CMK (cell line): ENCODE data around the gene SEPHS2.
"Not testable (repeated sequence)": the region's sequence is repeated elsewhere in the genome, so short reads cannot be mapped to it uniquely, and the experiment has no call there.

Experiments
- DNase-seq: peaks from one replicate; pipeline ENCODE4 v3.0.0-alpha.2; 2010; ENCODE audit warnings: low read depth

SEPHS2 gene

GRCh38 chr16:30445408-30446202 lies at the start of gene SEPHS2:
SEPHS2 (minus strand) TSS chr16:30445874; CDS start chr16:30445727, 147 bp downstream.
- DNase-seq = peak; percentile 91

GRCh38 chr16:30494709-30495108 lies 49.0 kb upstream of the SEPHS2 start:
- no peak for DNase-seq

- no peak for DNase-seq
Measured at GRCh38 chr16:30493941-30494488, 48.3 kb upstream of the SEPHS2 start.

GRCh38 chr16:30491744-30492308 lies 46.2 kb upstream of the SEPHS2 start:
- DNase-seq = peak; percentile 44

GRCh38 chr16:30491229-30491628 lies 45.6 kb upstream of the SEPHS2 start:
- no peak for DNase-seq

- DNase-seq = no peak
Measured at GRCh38 chr16:30490210-30490609, 44.5 kb upstream of the SEPHS2 start.

GRCh38 chr16:30488764-30489605 lies 43.3 kb upstream of the SEPHS2 start:
- no peak for DNase-seq

- no peak for DNase-seq
Measured at GRCh38 chr16:30485818-30486436, 40.3 kb upstream of the SEPHS2 start.

GRCh38 chr16:30484887-30485286 lies 39.2 kb upstream of the SEPHS2 start:
- no peak for DNase-seq

GRCh38 chr16:30482366-30482765 lies 36.7 kb upstream of the SEPHS2 start:
- no peak for DNase-seq

GRCh38 chr16:30481381-30481780 lies 35.7 kb upstream of the SEPHS2 start:
- DNase-seq = no peak

- DNase-seq = no peak
Measured at GRCh38 chr16:30478766-30479478, 33.2 kb upstream of the SEPHS2 start.

- not testable (repeated sequence) for DNase-seq
Measured at GRCh38 chr16:30477773-30478172, 32.1 kb upstream of the SEPHS2 start.

GRCh38 chr16:30476991-30477390 lies 31.3 kb upstream of the SEPHS2 start:
- DNase-seq = no peak

GRCh38 chr16:30474684-30475083 lies 29.0 kb upstream of the SEPHS2 start:
- no peak for DNase-seq

GRCh38 chr16:30474074-30474452 lies 28.4 kb upstream of the SEPHS2 start:
- DNase-seq = no peak

GRCh38 chr16:30473231-30474073 lies 27.8 kb upstream of the SEPHS2 start:
- DNase-seq = no peak

- DNase-seq = no peak
Measured at GRCh38 chr16:30472328-30472942, 26.8 kb upstream of the SEPHS2 start, which contains the start of gene ITGAL. ITGAL (plus strand) TSS chr16:30472742; CDS start chr16:30472838, 96 bp downstream.

GRCh38 chr16:30470632-30470995 lies 24.9 kb upstream of the SEPHS2 start:
- DNase-seq = no peak

- DNase-seq = no peak
Measured at GRCh38 chr16:30470170-30470512, 24.5 kb upstream of the SEPHS2 start.
